GM21786 (cell line): Measurements from ENCODE around the gene KSR2.
"Not testable (repeated sequence)": the region's sequence is repeated elsewhere in the genome, so short reads cannot be mapped to it uniquely, and the experiment has no call there.

Experiments used
- ATAC-seq: cut with Tn5 transposase; IDR thresholded peaks from one replicate; pipeline ENCODE4 v1.9.1; 2021; ENCODE audit not compliant: unreplicated experiment

The KSR2 gene

DNA sequence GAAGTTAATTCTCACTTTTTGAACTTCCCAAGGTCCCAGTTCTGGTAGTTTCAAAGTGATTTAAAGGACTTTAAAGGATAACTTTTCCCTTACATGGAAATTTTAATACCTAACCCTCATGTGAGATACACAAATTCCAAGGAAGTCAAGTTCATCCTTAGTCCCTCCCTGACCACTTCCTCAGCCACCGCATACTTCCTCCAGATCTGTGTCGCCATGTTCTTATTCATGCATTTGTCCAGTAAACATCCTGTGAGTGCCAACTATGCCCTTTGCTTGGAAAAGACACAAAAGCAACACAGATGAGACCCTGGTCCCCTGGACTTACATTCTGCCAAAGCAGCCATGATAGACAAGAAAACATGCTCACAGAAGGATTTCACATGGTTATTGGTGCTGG lies 206.6 kb downstream of the KSR2 start:
- no peak for ATAC-seq

DNA sequence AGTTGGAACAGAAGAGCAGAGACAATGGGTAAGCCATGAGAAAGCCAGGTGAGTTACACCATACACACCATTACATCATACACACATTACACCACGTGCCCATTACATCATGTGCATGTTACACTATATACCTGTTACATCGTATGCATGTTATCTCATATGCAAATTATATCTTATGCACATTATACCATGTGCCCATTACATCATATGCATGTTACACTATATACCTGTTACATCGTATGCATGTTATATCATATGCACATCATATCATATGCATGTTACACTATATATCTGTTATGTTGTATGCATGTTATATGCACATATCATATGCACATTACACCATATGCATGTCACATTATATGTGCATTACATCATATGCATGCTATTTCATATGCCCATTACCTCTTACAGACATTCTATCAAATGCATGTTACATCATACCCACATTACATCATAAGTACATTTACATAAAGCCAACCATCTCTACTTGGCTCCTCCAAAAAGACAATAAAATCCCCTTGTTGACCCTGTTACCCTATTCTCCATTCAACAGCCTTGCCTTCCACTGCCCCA lies 207.2 kb downstream of the KSR2 start:
- no peak for ATAC-seq

DNA sequence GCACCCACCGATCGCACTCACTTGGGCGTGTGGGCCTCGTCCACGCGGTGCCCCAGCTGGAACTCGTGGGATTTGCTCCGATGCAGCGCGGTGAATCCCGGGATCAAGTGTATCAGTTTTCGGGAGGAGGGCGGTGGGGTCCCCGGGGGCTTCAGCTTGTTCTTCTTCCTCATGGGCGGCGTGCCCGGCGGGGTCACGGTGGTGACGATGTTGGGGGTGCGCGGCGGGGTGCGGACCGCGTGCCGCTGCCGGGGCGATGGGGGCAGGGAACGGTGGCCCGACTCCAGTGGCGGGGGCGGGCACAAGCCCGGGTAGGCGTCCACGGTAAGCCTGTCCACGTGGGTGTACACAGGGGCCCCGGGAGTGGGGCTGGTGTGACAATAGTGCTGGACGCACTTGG lies 207.8 kb downstream of the KSR2 start:
- ATAC-seq: no peak

DNA sequence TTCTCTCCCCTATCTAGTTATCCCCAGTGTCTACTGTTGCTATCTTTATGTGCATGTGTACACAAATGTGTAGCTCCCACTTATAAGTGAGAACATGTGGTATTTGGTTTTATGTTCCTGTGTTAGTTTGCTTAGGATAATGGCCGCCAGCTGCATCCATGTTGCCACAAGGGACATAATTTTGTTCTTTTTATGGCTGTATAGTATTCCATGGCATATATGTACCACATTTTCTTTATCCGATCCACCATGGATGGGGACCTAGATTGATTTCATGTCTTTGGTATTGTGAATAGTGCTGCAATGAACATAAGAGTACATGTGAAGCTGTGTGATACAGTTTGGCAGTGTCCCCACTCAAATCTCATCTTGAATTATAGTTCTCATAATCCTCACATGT lies 218.1 kb downstream of the KSR2 start:
- no peak for ATAC-seq

DNA sequence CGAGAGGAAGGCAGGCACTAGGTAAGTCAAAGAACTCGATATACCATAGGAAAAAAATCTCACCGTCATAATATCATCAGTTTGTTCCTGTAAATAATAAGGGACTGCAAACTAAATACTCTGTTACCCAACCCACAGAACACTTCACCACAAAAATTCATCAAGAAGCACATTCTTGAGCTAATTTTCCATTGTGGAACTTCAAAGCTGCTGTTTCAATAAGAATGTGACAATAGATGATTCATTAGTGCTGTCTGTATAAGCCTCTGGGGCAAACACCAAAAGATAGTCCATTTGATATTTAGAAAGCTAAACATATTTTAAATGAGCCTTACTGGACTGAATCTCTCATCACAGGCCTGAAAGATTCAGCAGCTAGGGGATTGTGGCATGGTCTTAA lies 219.4 kb downstream of the KSR2 start:
- ATAC-seq: no peak

DNA sequence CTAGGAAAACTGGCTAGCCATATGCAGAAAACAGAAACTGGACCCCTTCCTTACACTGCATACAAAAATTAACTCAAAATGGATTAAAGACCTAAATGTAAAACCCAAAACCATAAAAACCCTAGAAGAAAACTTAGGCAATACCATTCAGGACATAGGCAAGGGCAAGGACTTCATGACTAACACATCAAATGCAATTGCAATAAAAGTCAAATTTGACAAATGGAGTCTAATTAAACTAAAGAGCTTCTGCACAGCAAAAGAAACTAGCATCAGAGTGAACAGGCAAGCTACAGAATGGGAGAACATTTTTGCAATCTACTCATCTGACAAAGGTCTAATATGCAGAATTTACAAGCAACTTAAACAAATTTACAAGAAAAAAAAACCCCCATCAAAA lies 222.4 kb downstream of the KSR2 start:
- ATAC-seq: not testable (repeated sequence)

DNA sequence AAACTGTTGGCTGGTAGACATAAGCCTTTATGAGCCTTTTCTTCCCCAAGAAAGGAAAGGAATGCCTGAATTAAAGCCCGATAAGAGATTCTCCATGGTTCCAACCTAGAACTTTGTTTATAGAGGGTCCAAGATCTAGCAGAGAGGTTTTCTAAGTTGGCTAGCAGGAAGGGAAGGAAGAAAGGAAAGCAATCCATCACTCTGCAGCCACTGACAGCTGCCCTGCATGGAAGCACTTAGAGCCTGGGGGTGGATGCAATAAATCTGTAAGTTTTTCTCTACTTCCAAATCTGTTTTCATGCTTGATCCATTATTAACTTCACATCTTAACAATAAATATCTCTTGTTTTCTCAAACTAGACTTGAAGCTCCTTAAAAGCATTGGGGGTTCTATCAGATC lies 224.4 kb downstream of the KSR2 start:
- no peak for ATAC-seq

DNA sequence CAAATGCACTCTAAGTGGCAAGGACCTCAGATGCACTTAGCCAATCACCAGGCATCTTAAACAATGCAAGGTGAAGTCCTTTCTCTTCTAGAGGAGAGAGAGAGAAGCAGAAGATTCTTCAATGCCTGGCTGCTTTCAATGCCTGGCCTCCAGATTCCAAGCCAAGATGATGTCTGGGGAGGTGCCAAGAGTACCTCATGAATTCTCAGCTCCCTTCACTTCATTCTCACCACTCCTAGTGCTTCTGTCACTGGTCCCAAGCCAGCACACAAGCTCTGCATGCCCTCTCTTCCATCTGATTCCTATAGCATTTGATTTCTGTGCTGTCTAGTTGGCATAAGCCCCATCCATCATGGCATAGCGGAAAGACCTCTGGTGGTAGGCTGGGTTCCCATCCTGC lies 225.0 kb downstream of the KSR2 start:
- ATAC-seq: no peak

DNA sequence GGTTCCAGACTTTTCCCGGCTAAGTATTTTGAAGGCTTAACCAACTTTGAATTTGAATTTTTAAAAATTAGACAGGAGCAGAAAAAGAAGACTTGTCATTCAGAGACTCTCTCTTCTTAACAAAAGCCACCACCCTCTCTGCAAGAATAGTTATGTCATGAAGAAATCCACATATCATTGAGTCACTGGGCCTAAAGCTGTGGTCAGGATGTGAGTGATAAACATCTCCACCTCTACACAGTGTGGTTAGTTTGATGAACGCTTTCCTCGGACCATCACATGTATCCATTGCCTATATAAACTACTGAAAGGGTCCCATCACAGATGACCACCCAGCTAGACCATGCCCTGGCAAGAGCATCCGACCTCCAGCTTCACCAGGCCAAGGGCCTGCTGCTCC lies 226.1 kb downstream of the KSR2 start:
- no peak for ATAC-seq

DNA sequence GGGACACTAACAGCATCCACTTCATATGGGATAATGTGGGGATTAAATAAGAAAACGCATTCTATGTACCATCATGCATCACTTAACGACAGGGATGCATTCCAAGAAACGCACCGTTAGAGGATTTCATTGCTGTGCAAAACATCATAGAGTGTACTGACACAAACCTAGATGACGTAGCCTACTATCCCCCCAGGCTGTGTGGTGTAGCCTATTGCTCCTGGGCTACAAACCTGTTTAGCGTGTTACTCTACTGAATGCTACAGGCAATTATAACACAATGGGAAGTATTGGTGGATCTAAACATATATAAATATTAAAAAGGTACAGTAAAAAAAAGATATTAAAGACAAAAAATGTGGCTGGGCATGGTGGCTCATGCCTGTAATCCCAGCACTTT lies 230.6 kb downstream of the KSR2 start:
- no peak for ATAC-seq

DNA sequence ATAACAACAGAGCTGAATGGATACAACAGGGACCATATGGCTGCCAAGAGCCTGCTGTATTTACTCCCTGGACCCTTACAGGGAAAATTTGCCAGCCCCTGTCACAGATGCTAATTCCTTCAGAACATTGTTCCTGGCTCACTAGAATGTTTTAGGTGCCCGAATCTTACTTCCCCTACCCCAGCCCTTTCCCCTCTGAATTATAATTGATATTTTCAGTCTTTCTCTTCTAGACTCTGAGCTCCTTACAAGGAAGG lies 235.3 kb downstream of the KSR2 start:
- ATAC-seq: no peak

DNA sequence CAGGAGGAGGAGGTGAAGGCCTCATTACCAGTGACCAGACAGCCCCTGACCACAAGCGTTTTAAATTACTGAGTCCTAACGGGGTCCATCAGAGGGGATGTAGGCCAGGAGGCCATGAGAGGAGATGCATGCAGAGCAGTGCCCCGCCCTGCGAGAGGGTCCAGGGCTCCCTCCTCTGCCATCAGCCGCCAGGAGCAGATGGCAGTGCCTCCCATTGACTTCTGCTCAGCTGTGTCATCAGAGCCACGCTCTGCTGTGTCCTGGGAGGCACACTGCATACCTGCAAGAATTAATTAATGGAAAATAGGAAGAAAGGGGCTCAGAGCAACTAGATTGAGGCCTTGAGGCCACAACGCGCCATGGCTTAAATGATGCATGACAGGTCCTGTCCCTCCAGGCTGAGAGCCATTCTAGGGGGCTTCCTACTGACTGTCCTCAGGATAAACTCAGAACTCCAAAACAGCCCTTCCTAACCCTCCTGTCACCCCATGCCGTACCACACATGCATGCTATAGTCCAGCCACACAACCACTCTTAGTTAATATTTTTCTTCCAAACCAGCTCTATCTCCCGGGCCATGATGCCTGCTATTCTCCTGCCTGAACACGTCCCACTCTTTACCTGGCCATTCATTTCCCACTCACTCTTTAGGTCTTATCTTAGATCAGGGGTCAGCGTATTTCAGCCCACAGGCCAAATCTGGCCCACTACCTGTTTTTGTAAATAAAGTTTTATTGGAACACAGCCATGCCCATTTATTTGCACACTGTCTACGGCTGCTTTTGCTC lies 235.8 kb downstream of the KSR2 start:
- no peak for ATAC-seq

DNA sequence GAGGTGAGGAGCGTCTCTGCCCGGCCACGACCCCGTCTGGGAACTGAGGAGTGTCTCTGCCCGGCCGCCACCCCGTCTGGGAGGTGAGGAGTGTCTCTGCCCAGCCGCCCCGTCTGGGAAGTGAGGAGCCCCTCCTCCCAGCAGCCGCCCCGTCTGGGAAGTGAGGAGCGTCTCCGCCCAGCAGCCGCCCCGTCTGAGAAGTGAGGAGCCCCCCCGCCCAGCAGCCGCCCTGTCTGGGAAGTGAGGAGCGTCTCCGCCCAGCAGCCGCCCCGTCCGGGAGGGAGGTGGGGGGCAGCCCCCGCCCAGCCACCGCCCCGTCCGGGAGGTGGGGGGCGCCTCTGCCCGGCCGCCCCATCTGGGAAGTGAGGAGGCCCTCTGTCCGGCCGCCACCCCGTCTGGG lies 237.7 kb downstream of the KSR2 start:
- not testable (repeated sequence) for ATAC-seq

DNA sequence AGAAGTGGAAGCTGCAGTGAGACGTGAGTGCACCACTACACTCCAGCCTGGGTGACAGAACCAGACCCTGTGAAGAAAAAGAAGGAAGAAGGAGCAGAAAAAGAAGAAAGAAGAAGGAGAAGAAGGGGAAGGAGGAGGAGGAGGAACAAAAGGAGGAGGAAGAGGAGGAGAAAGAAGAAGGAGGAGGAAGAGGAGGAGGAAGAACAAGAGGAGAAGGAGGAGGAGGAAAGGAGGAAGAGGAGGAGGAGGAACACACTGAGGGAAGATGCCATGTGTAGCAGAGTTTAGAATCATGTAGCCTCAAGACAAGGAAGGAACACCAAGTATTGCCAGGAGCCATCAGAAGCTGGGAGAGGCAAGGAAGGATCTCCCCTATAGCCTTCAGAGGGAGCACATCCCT lies 241.5 kb downstream of the KSR2 start:
- ATAC-seq: no peak

DNA sequence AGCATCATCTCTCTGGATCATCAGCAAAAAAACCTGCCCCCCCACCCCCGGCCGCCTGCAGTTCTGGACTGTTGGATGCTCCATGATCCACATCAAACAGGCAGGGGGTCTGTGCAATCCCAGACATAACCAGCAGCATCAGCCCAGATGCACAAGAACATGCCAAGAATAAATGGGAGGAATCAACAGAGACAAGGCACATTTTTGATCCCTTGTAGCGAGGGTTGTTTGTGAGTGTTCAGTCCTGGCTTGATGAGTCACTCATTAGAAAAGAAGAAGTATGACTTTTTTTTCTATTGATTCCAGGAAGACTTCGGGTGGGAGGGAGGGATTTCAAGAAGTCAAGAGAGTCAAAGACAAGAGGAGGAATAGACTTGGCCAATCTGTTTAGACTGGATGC lies 244.2 kb downstream of the KSR2 start:
- no peak for ATAC-seq

DNA sequence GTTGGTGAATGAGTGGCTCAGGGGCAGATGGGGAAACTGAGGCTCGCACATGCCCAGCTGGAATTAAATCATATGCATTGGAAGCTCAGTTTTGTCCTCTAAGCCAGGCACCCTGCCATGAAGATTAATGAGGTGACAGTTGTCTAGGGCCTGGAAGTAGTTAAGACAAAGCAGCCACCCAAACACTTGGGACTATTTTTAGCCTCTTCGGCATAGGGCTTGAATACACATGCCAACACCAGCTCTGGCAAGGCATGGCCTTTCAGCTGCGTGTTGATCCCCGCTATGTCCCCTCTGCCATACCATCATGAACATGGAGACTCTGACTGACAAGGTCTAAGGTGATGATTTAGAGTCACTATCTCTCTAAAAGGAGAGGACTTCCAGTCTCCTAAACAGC lies 250.2 kb downstream of the KSR2 start:
- no peak for ATAC-seq

DNA sequence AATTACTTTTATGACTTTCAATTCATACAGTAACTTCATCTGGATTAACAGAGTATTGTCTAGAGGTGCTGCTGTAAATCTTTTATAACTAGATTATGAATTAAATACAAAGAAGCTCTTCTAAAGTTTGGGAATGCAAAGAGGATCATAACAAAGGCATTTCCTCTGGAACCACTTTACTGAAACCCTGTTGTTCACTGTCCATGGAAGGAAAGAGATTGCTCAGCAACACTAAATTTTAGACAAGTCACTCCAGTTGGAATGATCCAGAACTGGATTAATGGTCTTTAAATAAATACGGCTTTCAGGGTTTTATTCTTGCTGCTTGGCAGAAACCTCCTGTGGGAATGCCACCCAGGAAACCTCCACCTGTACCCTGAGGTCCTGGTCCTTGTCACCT lies 250.6 kb downstream of the KSR2 start:
- ATAC-seq: no peak

DNA sequence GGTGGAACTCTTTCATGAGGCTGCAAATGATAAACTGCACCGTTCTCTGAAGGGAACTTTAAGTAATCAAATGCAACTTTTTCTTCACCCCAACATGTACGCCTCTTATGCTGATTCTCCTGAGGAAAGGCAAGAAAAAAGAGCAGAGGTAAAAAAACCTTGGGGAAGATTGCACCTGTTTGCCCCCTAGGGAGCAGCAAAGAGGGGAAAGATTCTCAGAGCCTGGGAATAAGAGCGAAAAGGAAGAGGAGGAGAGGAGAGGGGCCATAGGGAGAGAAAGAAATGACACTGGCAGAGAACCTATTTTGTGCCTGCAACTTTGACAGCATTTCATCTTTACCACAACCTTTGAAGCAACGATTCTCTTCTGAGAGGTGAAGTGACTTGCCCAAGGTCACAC lies 254.6 kb downstream of the KSR2 start:
- no peak for ATAC-seq

DNA sequence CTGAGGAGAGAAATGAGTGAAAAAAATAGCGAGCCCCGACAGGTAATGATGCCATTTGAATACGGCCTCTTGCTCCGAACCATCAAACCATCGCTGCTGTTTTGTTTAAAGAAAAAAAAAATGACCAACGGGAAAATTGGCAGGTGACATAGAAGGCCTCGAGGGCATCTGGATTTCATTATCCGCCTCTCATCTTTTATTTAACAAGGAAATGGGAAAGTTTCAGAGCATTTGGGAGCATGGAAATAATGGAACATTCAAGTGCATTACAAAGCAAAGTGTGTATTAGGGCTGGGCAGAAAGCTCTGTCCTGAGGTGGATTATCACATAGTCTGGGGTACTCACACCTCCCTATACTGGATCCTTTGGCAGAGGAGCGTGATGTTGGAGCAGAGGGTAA lies 258.7 kb downstream of the KSR2 start:
- no peak for ATAC-seq

DNA sequence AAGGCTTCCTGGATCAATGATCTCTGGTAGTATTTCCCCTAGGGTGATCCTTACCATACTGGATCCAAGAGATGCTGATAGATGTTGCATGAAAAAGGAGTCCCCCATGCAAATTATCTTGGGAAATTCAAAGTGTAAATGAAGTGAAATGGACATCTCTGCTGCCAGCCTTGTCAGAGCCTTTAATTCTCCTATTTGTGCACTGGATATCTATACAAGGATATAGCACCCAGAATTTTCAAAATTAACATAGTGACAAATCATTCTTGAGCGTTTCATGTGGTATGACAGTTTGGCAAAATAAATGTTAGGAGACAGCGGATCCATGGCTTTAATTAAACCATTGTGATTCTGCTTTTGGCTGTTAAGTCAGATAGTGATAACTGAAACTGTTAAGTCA lies 260.9 kb downstream of the KSR2 start:
- ATAC-seq: no peak

DNA sequence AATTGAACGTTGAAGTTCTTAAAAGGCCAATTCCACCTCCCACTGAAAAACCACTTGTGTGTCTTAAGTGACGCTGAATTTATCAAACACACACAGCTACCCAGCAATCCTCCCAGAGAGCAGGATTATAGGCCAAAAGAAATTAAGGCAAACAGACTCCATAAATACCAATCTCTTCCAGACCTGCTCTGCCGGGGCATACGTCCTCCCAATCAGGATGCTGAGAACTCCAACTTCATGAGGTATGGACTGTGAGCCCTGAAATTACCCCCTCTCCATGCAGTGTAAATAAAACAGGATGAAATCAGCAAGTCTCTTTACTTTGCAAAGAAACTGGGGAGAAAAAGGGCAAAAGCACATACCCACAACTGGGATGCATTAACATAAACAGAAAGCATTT lies 265.2 kb downstream of the KSR2 start:
- ATAC-seq: no peak

DNA sequence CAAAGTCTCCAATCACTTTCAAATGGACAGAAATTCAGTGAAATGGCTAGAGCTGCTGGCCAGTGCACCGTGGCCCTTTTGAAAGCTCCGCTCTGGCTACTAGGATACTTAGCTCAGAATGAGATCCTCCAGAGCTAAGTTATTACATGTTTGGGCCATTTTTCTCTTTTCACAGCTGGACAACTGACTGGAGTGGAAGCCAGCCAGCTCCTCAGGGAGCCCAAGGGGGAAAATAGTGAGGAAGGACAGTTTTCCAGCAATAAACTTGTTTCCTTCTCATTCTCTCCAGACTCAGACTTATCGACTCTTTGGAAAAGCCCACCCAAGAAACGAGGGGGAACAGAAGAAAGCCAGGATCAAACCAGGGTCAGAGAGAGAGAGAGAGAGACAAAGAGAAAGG lies 266.0 kb downstream of the KSR2 start:
- ATAC-seq: no peak

DNA sequence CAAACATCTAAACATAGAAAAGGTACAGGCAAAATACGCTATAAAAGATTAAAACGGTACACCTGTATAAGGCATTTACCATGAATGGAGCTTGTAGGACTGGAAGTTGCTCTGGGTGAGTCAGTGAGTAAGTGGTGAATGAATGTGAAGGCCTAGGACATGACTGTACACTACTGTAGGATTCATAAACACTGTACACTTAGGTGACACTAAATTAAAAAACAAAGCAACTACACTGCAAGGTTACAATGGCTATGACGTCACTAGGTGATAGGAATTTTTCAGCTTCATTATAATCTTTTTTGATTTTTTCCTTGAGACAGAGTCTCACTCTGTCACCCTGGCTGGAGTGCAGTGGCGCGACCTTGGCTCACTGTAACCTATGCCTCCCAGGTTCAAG lies 269.2 kb downstream of the KSR2 start:
- no peak for ATAC-seq
